H1 (cell line): ENCODE data around the gene BCAS1. TPM values are rescaled to one million over a fixed set of nuclear protein-coding genes. Genes with fewer than 3 reads are reported as not detected.

ENCODE experiments used
- CTCF ChIA-PET: fragments of 300-600 bp; sonication (Branson Sonifier 250); formaldehyde crosslinking; loops from one replicate; lab custom pipeline; 2021; ENCODE audit not compliant: partially characterized antibody; lab: Charles Lee
- POLR2A ChIA-PET: fragments of 300-600 bp; sonication (Branson Sonifier 250); formaldehyde crosslinking; loops from one replicate; lab custom pipeline; 2021; ENCODE audit warnings: inconsistent platforms; ENCODE audit not compliant: partially characterized antibody; lab: Charles Lee
- DNase-seq, 2 experiments: peaks; one replicate each; pipeline versions ENCODE4 v3.0.0 to v3.0.0-alpha.2; 2010 to 2022; ENCODE audit warnings: low spot score in 2 of 2, low read depth in 1 of 2, mixed read lengths in 1 of 2
- FAIRE-seq: peaks from 2 replicates; lab custom pipeline; 2011; peaks lifted over from hg19 to GRCh38; lab: Jason Lieb, UNC
- H2AFZ ChIP-seq: 2 replicates; pipeline ENCODE4 v1.8.1; 2012; ENCODE audit warnings: low read length, inconsistent platforms
- H2AK5ac ChIP-seq: 2 replicates; pipeline ENCODE4 v1.6.1; 2013; ENCODE audit warnings: low read depth, low read length
- H2BK120ac ChIP-seq: replicated peaks from 2 replicates; pipeline ENCODE3; 2013; ENCODE audit warnings: low read depth, low read length, inconsistent platforms
- H2BK12ac ChIP-seq: 2 replicates; pipeline ENCODE4 v1.6.1; 2013; ENCODE audit warnings: low read depth, low read length
- H2BK15ac ChIP-seq: 2 replicates; pipeline ENCODE4 v1.6.1; 2013; ENCODE audit warnings: low read length
- H2BK20ac ChIP-seq: 2 replicates; pipeline ENCODE4 v1.6.1; 2013; ENCODE audit warnings: low read length
- H2BK5ac ChIP-seq: 2 replicates; pipeline ENCODE4 v1.6.1; 2013; ENCODE audit warnings: low read depth, low read length
- H3K14ac ChIP-seq: 2 replicates; pipeline ENCODE4 v1.6.1; 2013; ENCODE audit warnings: inconsistent platforms; ENCODE audit not compliant: insufficient read length
- H3K18ac ChIP-seq: 2 replicates; pipeline ENCODE4 v1.6.1; 2013; ENCODE audit warnings: low read length; ENCODE audit errors: extremely low read depth
- H3K23ac ChIP-seq: 2 replicates; pipeline ENCODE4 v1.6.1; 2013; ENCODE audit warnings: inconsistent platforms; ENCODE audit not compliant: insufficient read length
- H3K23me2 ChIP-seq: 2 replicates; pipeline ENCODE4 v1.6.1; 2013; ENCODE audit warnings: low read depth, low read length
- H3K27ac ChIP-seq: 2 replicates; pipeline ENCODE4 v1.6.1; 2011; ENCODE audit warnings: low read depth, low read length, inconsistent platforms
- H3K27me3 ChIP-seq, 4 experiments: replicated peaks in 1 of 4; 1 replicate in 1 of 4; 2 replicates in 3 of 4; pipeline versions ENCODE4 v1.6.1 to v1.8.1; 2011 to 2013; ENCODE audit warnings: low read length in 3 of 4, mild to moderate bottlenecking in 3 of 4, inconsistent platforms in 2 of 4, mixed read lengths in 2 of 4, moderate library complexity in 1 of 4; ENCODE audit not compliant: control insufficient read depth in 3 of 4, insufficient read depth in 3 of 4; ENCODE audit errors: extremely low read depth in 1 of 4
- H3K36me3 ChIP-seq, 4 experiments: 2 replicates each; pipeline versions ENCODE4 v1.6.1 to v1.8.1; 2011 to 2013; ENCODE audit warnings: mild to moderate bottlenecking in 4 of 4, low read length in 3 of 4, moderate library complexity in 2 of 4, control low read depth in 1 of 4, inconsistent platforms in 1 of 4; ENCODE audit not compliant: insufficient read depth in 4 of 4, control insufficient read depth in 2 of 4
- H3K4ac ChIP-seq: replicated peaks from 2 replicates; pipeline ENCODE3; 2013; ENCODE audit warnings: low read length, low read depth, mixed read lengths, inconsistent platforms; ENCODE audit not compliant: insufficient read length
- H3K4me1 ChIP-seq, 4 experiments: replicated peaks in 1 of 4; 1 replicate in 1 of 4; 2 replicates in 3 of 4; pipeline versions ENCODE4 v1.6.1 to v1.8.1; 2011 to 2013; ENCODE audit warnings: low read length in 3 of 4, inconsistent platforms in 2 of 4, mixed read lengths in 1 of 4; ENCODE audit not compliant: insufficient read depth in 4 of 4, control insufficient read depth in 3 of 4
- H3K4me2 ChIP-seq, 2 experiments: 2 replicates each; pipeline versions ENCODE4 v1.6.1 to v1.8.1; 2011 to 2013; ENCODE audit warnings: low read depth in 2 of 2, low read length in 2 of 2, control low read depth in 1 of 2, inconsistent platforms in 1 of 2, mild to moderate bottlenecking in 1 of 2; ENCODE audit not compliant: insufficient read depth in 1 of 2
- H3K4me3 ChIP-seq, 4 experiments: fragments of 200-600, 300-600 bp in 1 of 4; sonication (generic), shearing (Covaris generic), sonication (Bioruptor Twin) in 1 of 4; 2 replicates each; pipeline versions ENCODE4 v1.5.1 to v1.8.1; 2011 to 2016; ENCODE audit warnings: low read length in 4 of 4, low read depth in 3 of 4, control low read depth in 2 of 4, inconsistent platforms in 2 of 4, mild to moderate bottlenecking in 2 of 4, mixed read lengths in 1 of 4, moderate library complexity in 1 of 4; ENCODE audit not compliant: insufficient read depth in 2 of 4; ENCODE audit errors: extremely low read depth in 1 of 4
- H3K56ac ChIP-seq: replicated peaks from 2 replicates; pipeline ENCODE3; 2013; ENCODE audit warnings: low read depth, mild to moderate bottlenecking, mixed read lengths, low read length, inconsistent platforms; ENCODE audit not compliant: insufficient read length
- H3K79me1 ChIP-seq: 2 replicates; pipeline ENCODE4 v1.6.1; 2013; ENCODE audit warnings: low read depth, low read length, control low read depth
- H3K79me2 ChIP-seq, 2 experiments: 2 replicates each; pipeline versions ENCODE4 v1.6.1 to v1.8.1; 2012 to 2013; ENCODE audit warnings: low read length in 2 of 2, mild to moderate bottlenecking in 2 of 2, inconsistent platforms in 1 of 2; ENCODE audit not compliant: insufficient read depth in 2 of 2, control insufficient read depth in 1 of 2
- H3K9ac ChIP-seq, 4 experiments: replicated peaks in 1 of 4; 1 replicate in 1 of 4; 2 replicates in 3 of 4; pipeline versions ENCODE4 v1.6.1 to v1.8.1; 2011 to 2013; ENCODE audit warnings: low read depth in 3 of 4, low read length in 3 of 4, control low read depth in 2 of 4, mild to moderate bottlenecking in 2 of 4, moderate library complexity in 2 of 4, inconsistent platforms in 1 of 4; ENCODE audit errors: extremely low read depth in 1 of 4
- H3K9me3 ChIP-seq, 2 experiments: 2 replicates each; pipeline versions ENCODE4 v1.6.1 to v1.8.1; 2012 to 2013; ENCODE audit warnings: mild to moderate bottlenecking in 2 of 2, moderate library complexity in 2 of 2, control low read depth in 1 of 2, inconsistent platforms in 1 of 2, low read depth in 1 of 2, low read length in 1 of 2, mixed read lengths in 1 of 2; ENCODE audit not compliant: insufficient read depth in 2 of 2
- H4K20me1 ChIP-seq, 2 experiments: replicated peaks in 1 of 2; 2 replicates each; pipeline versions ENCODE3 to v1.8.1; 2011 to 2013; ENCODE audit warnings: inconsistent platforms in 2 of 2, low read length in 2 of 2, mild to moderate bottlenecking in 1 of 2; ENCODE audit not compliant: insufficient read depth in 2 of 2, control insufficient read depth in 1 of 2
- H4K5ac ChIP-seq: 2 replicates; pipeline ENCODE4 v1.6.1; 2013; ENCODE audit warnings: low read length, low read depth, mixed read lengths, inconsistent platforms; ENCODE audit not compliant: insufficient read length
- H4K8ac ChIP-seq: 2 replicates; pipeline ENCODE4 v1.8.0; 2013; ENCODE audit warnings: mild to moderate bottlenecking, moderate library complexity, low read length, inconsistent platforms; ENCODE audit not compliant: insufficient read depth; ENCODE audit errors: extremely low read depth
- H4K91ac ChIP-seq: replicated peaks from 2 replicates; pipeline ENCODE3; 2013; ENCODE audit warnings: low read length, mixed read lengths, inconsistent platforms; ENCODE audit not compliant: insufficient read length
- PHF8 ChIP-seq: fragments of 200-600 bp; sonication (generic); conservative IDR thresholded peaks from 2 replicates; pipeline ENCODE4 v1.7.1; 2012; ENCODE audit warnings: low read depth, mild to moderate bottlenecking, inconsistent platforms, low read length, moderate library complexity
- RBBP5 ChIP-seq: IDR thresholded peaks from 2 replicates; pipeline ENCODE4 v1.7.1; 2012; ENCODE audit warnings: low read depth, mild to moderate bottlenecking, inconsistent platforms, low read length, moderate library complexity, borderline replicate concordance
- SIN3A ChIP-seq, 2 experiments: IDR thresholded peaks in 1 of 2; conservative IDR thresholded peaks in 1 of 2; 2 replicates each; pipeline ENCODE4 v1.6.1; 2011 to 2012; ENCODE audit warnings: low read length in 2 of 2, improper control_type of control experiment in 1 of 2, low read depth in 1 of 2, mild to moderate bottlenecking in 1 of 2
- TBP ChIP-seq: IDR thresholded peaks from 2 replicates; pipeline ENCODE4 v1.6.1; 2011; ENCODE audit warnings: low read depth, low read length, improper control_type of control experiment
- WGBS, 2 experiments: shearing (Covaris generic) in 1 of 2; methylation state at CpG; one replicate each; pipeline versions ENCODE4 v1.1.6 to v1.1.7; 2013 to 2015; ENCODE audit warnings: low lambda C conversion rate in 2 of 2, mixed read lengths in 2 of 2, inconsistent platforms in 1 of 2, low coverage in 1 of 2, missing lambda C conversion rate in 1 of 2; ENCODE audit not compliant: insufficient replicate concordance in 2 of 2, insufficient coverage in 1 of 2, insufficient read length in 1 of 2; ENCODE audit errors: extremely low coverage in 1 of 2, missing lambda C conversion rate in 1 of 2; 5-methylcytosine and 5-hydroxymethylcytosine counted together
- polyA plus RNA-seq, 7 experiments: library from polyadenylated mRNA; depleted of rRNA in 3 of 7; stranded (reverse) in 5 of 7; unstranded in 2 of 7; fragments of >200 nt in 5 of 7; fragments of 200-250 nt in 2 of 7; gene quantifications; 1 replicate in 5 of 7; 2 replicates in 1 of 7; 4 replicates in 1 of 7; pipeline versions ENCODE4 v1.2.1 to v1.2.3, GENCODE V29; 2011 to 2013; ENCODE audit warnings: missing spikeins in 2 of 7, mixed read lengths in 2 of 7
- total RNA-seq: library from RNA; stranded (reverse); fragmentation: NEBNext Ultra II Directional; extraction: Animal tissue kit (Norgen Biotek cat#: 25700); gene quantifications from 2 replicates; pipeline ENCODE4 v1.2.1, GENCODE V29; 2021
- TF ChIP-seq, protein P1 (sequence below): IDR thresholded peaks from 2 replicates; pipeline ENCODE4 v1.6.1; 2012; ENCODE audit warnings: low read length, inconsistent platforms

BCAS1 gene
- total and polyA plus RNA-seq, 2 of the 8 experiments (the other 6 are each of a cell fraction or from before 2014, with no cell fraction given), result 0.06 to 0.19 TPM

DNA sequence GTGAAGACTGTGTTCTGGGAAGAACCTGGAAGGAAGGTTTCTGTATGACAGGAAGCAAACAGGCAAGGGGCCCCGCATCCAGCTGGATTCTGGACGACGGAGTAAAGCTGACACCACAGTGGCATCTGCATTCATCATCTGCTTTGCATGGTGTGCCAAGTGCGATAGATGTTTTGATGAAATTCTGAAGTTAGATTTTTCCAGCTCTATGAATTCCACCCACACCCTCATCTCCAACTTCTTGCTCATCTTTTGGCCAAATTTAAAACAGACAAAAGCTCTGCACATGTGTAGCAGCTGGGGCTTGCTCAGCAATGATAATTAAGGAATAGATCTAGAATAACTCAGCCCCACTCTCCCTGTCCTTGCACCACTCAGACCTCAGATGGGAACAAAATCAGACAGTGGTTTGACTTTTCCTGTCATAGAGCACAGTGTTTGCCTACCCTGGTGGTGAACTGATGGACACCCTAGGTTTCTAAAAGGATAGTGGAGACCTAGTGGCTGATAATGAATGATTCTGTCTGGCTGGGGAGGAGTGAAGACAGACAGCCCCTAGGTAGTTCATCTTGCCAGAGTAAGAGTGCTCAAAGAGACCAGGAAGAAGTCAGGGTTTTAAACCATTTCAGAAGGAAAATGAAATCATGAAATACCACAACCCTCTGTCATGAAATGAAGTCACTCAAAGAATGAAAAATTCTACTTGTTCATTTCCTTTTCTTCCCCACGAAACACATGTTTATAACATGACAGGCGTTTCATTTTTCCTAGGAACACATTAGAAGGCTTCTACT is 85.8 kb downstream of the BCAS1 start:
- no peak overlapping the region for H4K91ac ChIP-seq
- H4K8ac ChIP-seq, result no peak overlapping the region
- H3K79me2 ChIP-seq, result no peaks in the 10 kb centered on the region
- DNase-seq (no peak), FAIRE-seq (no peak)
- H3K14ac ChIP-seq, result no peak overlapping the region
- no peaks in the 10 kb centered on the region for H3K79me1 ChIP-seq
- no peak overlapping the region for H3K4ac ChIP-seq
- H2BK12ac ChIP-seq, result no peak overlapping the region
- H4K20me1 ChIP-seq, result no peaks in the 10 kb centered on the region
- 82% methylated on average over 6 of the region's 6 CpGs; no CpG with 5 or more reads in 1 of the 2 experiments for WGBS, 2 experiments
- ChIA-PET CTCF (no interaction called here), POLR2A (no interaction called here)
- H3K4me3 ChIP-seq, result no peak overlapping the region
- no peak overlapping the region for H2AK5ac ChIP-seq
- no peak overlapping the region for H3K27ac ChIP-seq
- H3K4me1 ChIP-seq, result no peaks in the 10 kb centered on the region
- H3K9ac ChIP-seq, result no peak overlapping the region
- no peak overlapping the region for H2AFZ ChIP-seq
- H3K18ac ChIP-seq, result no peak overlapping the region
- no peaks in the 10 kb centered on the region for H3K36me3 ChIP-seq
- no peak overlapping the region for H3K23ac ChIP-seq
- H2BK20ac ChIP-seq, result no peak overlapping the region
- no peak overlapping the region for H2BK5ac ChIP-seq
- H3K23me2 ChIP-seq, result no peaks in the 10 kb centered on the region
- H3K4me2 ChIP-seq, result no peak overlapping the region
- no peak overlapping the region for H3K56ac ChIP-seq
- H3K9me3 ChIP-seq, result no peaks in the 10 kb centered on the region
- no peak overlapping the region for H2BK15ac ChIP-seq
- no peak overlapping the region for H4K5ac ChIP-seq
- TF ChIP-seq RBBP5 (no peak), PHF8 (no peak), TBP (no peak), SIN3A (conservative IDR thresholded peaks at IDR 0.05 in 1 of 2, IDR thresholded peaks at IDR 0.05 in 1 of 2; ENCODE audit: low read depth in 1 of 2, low read length in 2 of 2) (no peak)
- TF ChIP-seq, protein P1, sequence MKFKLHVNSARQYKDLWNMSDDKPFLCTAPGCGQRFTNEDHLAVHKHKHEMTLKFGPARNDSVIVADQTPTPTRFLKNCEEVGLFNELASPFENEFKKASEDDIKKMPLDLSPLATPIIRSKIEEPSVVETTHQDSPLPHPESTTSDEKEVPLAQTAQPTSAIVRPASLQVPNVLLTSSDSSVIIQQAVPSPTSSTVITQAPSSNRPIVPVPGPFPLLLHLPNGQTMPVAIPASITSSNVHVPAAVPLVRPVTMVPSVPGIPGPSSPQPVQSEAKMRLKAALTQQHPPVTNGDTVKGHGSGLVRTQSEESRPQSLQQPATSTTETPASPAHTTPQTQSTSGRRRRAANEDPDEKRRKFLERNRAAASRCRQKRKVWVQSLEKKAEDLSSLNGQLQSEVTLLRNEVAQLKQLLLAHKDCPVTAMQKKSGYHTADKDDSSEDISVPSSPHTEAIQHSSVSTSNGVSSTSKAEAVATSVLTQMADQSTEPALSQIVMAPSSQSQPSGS, result no peak
- TF ChIP-seq, all 59 proteins: peak for 0
- Histone ChIP-seq H3K27me3 (no peaks in the 10 kb centered on the region), H2BK120ac (no peak overlapping the region)
